K562 (cell line): ENCODE data around the gene CLCF1. TPM values are rescaled to one million over a fixed set of nuclear protein-coding genes. Genes with fewer than 3 reads are reported as not detected.

Experiments
- ATAC-seq: fragments of 200-7000 bp; cut with Tn5 transposase; 3 replicates; pipeline ENCODE4 v1.9.1; 2020; ENCODE audit warnings: moderate library complexity
- BruUV-seq: library from RNA; stranded (reverse); fragments of 400-500 nt; replicated peaks from 2 replicates; lab custom pipeline; 2021; lab: Mats Ljungman, UMichigan
- CTCF ChIA-PET: fragments of 300-600 bp; formaldehyde crosslinking; extraction: SDS; loops from one replicate; lab custom pipeline; 2021; ENCODE audit warnings: low intra/inter-chr PET ratio; lab: Yijun Ruan, JAX
- POLR2A ChIA-PET: fragments of 300-600, 350-650 bp; sonication (Branson Sonifier 250); formaldehyde crosslinking; extraction: SDS; loops from one replicate; lab custom pipeline; 2021; ENCODE audit warnings: antibody characterized with exemption, inconsistent platforms; lab: Yijun Ruan, JAX
- DNase-seq, 4 experiments: peaks; one replicate each; pipeline versions ENCODE4 v3.0.0 to v3.0.0-alpha.2; 2011 to 2018; ENCODE audit warnings: low spot score in 3 of 4, mixed read lengths in 3 of 4; ENCODE audit errors: extremely low read depth in 1 of 4
- FAIRE-seq: peaks from 2 replicates; lab custom pipeline; 2011; peaks lifted over from hg19 to GRCh38; lab: Jason Lieb, UNC
- H2AFZ ChIP-seq: 2 replicates; pipeline ENCODE4 v1.6.0; 2011; ENCODE audit warnings: low read depth, low read length, control low read depth, inconsistent platforms
- H3K27ac ChIP-seq: fragments of 200-600 bp; 3 replicates; pipeline ENCODE4 v1.8.0; 2011; ENCODE audit warnings: low read depth, mild to moderate bottlenecking, control low read depth, inconsistent platforms, low read length, moderate library complexity, mixed read lengths; ENCODE audit errors: extremely low read depth
- H3K27me3 ChIP-seq, 2 experiments: fragments of 300-600 bp in 1 of 2; 2 replicates in 1 of 2; 3 replicates in 1 of 2; pipeline versions ENCODE4 v1.6.0 to v1.8.0; 2011; ENCODE audit warnings: inconsistent platforms in 2 of 2, low read length in 2 of 2, mild to moderate bottlenecking in 1 of 2, mixed read lengths in 1 of 2, moderate library complexity in 1 of 2; ENCODE audit not compliant: control insufficient read depth in 2 of 2, insufficient read depth in 2 of 2
- H3K36me3 ChIP-seq: fragments of 300-600 bp; 3 replicates; pipeline ENCODE4 v1.8.0; 2011; ENCODE audit warnings: mild to moderate bottlenecking, low read length, inconsistent platforms; ENCODE audit not compliant: control insufficient read depth, insufficient read depth
- H3K4me1 ChIP-seq, 2 experiments: fragments of 200-600 bp in 1 of 2; replicated peaks in 1 of 2; 2 replicates in 1 of 2; 3 replicates in 1 of 2; pipeline versions ENCODE4 v1.5.1 to v1.8.0; 2011; ENCODE audit warnings: inconsistent platforms in 2 of 2, low read length in 2 of 2, mild to moderate bottlenecking in 1 of 2, mixed read lengths in 1 of 2, moderate library complexity in 1 of 2; ENCODE audit not compliant: control insufficient read depth in 2 of 2, insufficient read depth in 2 of 2
- H3K4me2 ChIP-seq: 2 replicates; pipeline ENCODE4 v1.6.1; 2011; ENCODE audit warnings: low read length, control low read depth, inconsistent platforms, mixed read lengths; ENCODE audit not compliant: insufficient read depth
- H3K4me3 ChIP-seq: fragments of 200-600 bp; sonication (generic), shearing (Covaris generic); 2 replicates; pipeline ENCODE4 v1.5.1; 2016; ENCODE audit warnings: control low read depth, inconsistent platforms
- H3K79me2 ChIP-seq: fragments of 200-600 bp; 3 replicates; pipeline ENCODE4 v1.8.0; 2011; ENCODE audit warnings: low read length, inconsistent platforms; ENCODE audit not compliant: control insufficient read depth, insufficient read depth
- H3K9ac ChIP-seq, 2 experiments: 2 replicates each; pipeline versions ENCODE4 v1.6.0 to v1.6.1; 2011; ENCODE audit warnings: low read depth in 2 of 2, low read length in 2 of 2, control low read depth in 1 of 2, inconsistent platforms in 1 of 2, mild to moderate bottlenecking in 1 of 2, mixed read lengths in 1 of 2; ENCODE audit not compliant: insufficient read depth in 1 of 2
- H3K9me1 ChIP-seq: one replicate; pipeline ENCODE4 v1.6.0; 2011; ENCODE audit warnings: inconsistent platforms, mild to moderate bottlenecking, low read length, moderate library complexity; ENCODE audit not compliant: control insufficient read depth, insufficient read depth
- H3K9me3 ChIP-seq: replicated peaks from 2 replicates; pipeline ENCODE4 v1.5.1; 2011; ENCODE audit warnings: low read depth, low read length, inconsistent platforms; ENCODE audit not compliant: control insufficient read depth, insufficient read depth
- H4K20me1 ChIP-seq: replicated peaks from 2 replicates; pipeline ENCODE4 v1.6.1; 2011; ENCODE audit warnings: low read length, inconsistent platforms, mixed read lengths; ENCODE audit not compliant: control insufficient read depth, insufficient read depth
- CHD1 ChIP-seq: fragments of 200-600 bp; sonication (generic); IDR thresholded peaks from one replicate; pipeline ENCODE4 v1.6.1; 2012; ENCODE audit warnings: mild to moderate bottlenecking, moderate library complexity, low read length, inconsistent platforms
- HBP1 ChIP-seq: fragments of 450-650 bp; formaldehyde crosslinking; IDR thresholded peaks from 2 replicates; pipeline ENCODE4 v1.4.0; 2022; ENCODE audit warnings: missing genetic modification characterization
- KDM1A ChIP-seq, 2 experiments: fragments of 450-650 bp; IDR thresholded peaks; 2 replicates each; pipeline ENCODE4 v1.6.1; 2016; ENCODE audit warnings: mild to moderate bottlenecking in 2 of 2
- MCM7 ChIP-seq, 2 experiments: fragments of 450-650 bp; IDR thresholded peaks; 2 replicates each; pipeline ENCODE4 v1.6.1; 2016 to 2018
- NEUROD1 ChIP-seq: fragments of 150-350 bp; IDR thresholded peaks from 2 replicates; pipeline ENCODE4 v1.6.1; 2014; ENCODE audit warnings: borderline replicate concordance, low read length, low read depth; ENCODE audit not compliant: partially characterized antibody
- NFRKB ChIP-seq: fragments of 450-650 bp; IDR thresholded peaks from 2 replicates; pipeline ENCODE4 v1.6.1; 2016; ENCODE audit warnings: low read depth
- NFXL1 ChIP-seq: fragments of 450-650 bp; formaldehyde crosslinking; IDR thresholded peaks from 2 replicates; pipeline ENCODE4 v1.4.0; 2021; ENCODE audit warnings: mild to moderate bottlenecking
- POLR2AphosphoS2 ChIP-seq: IDR thresholded peaks from 2 replicates; pipeline ENCODE4 v1.6.1; 2012; ENCODE audit warnings: low read length, improper control_type of control experiment
- SMARCE1 ChIP-seq: fragments of 450-650 bp; IDR thresholded peaks from 2 replicates; pipeline ENCODE4 v1.7.1; 2016; ENCODE audit warnings: mild to moderate bottlenecking
- STAG1 ChIP-seq: sonication (generic); formaldehyde crosslinking; IDR thresholded peaks from 2 replicates; pipeline ENCODE4 v1.5.0; 2020; ENCODE audit warnings: missing genetic modification reagents, borderline replicate concordance
- U2AF1 ChIP-seq: fragments of 200-400 bp; formaldehyde crosslinking; optimal IDR thresholded peaks from 2 replicates; pipeline ENCODE3; 2017; ENCODE audit warnings: mild to moderate bottlenecking, low read depth, low read length, moderate library complexity
- ZNF253 ChIP-seq: fragments of 250-450 bp; sonication (Bioruptor Pico); conservative IDR thresholded peaks from 2 replicates; pipeline ENCODE4 v1.6.1; 2021; ENCODE audit warnings: mild to moderate bottlenecking
- WGBS: fragments of 100-300 bp; shearing (Covaris generic); methylation state at CpG from one replicate; pipeline ENCODE4 v1.1.6; 2016; ENCODE audit warnings: low coverage, mixed read lengths; ENCODE audit not compliant: insufficient coverage; ENCODE audit errors: missing lambda C conversion rate; 5-methylcytosine and 5-hydroxymethylcytosine counted together
- in situ Hi-C: fragments of 300-500 bp; cut with MboI; formaldehyde crosslinking; loops from 4 replicates; pipeline ENCODE4 v1.15.0; 2018; ENCODE audit warnings: inconsistent platforms, mixed read lengths
- intact Hi-C: fragments of 100-400 bp; cut with micrococcal nuclease; formaldehyde crosslinking; loops from 2 replicates; pipeline ENCODE4 v1.14.2; 2022
- polyA plus RNA-seq, 8 experiments: library from polyadenylated mRNA; depleted of rRNA in 4 of 8; stranded (reverse) in 5 of 8; unstranded in 3 of 8; fragments of >200 nt; fragmentation: Nextera tagmentation in 2 of 8; fragmentation: Illumina TruSeq in 1 of 8; extraction: Ambion mirVana in 2 of 8; extraction: Trizol in 1 of 8; gene quantifications; 2 replicates each; pipeline versions ENCODE4 v1.2.1 to v1.2.3, GENCODE V29; 2011 to 2014; ENCODE audit warnings: inconsistent platforms in 1 of 8, missing spikeins in 1 of 8
- total RNA-seq, 7 experiments: library from RNA; depleted of rRNA in 6 of 7; stranded (reverse); fragments of >200 nt in 6 of 7; fragmentation: Illumina TruSeq in 2 of 7; extraction: Trizol in 2 of 7; gene quantifications; 2 replicates each; pipeline versions ENCODE4 v1.2.1 to v1.2.3, GENCODE V29; 2011 to 2021; ENCODE audit warnings: low replicate concordance in 1 of 7
- TF ChIP-seq, protein P1 (sequence below), 2 experiments: fragments of 250-450 bp in 1 of 2; fragments of 450-650 bp in 1 of 2; sonication (Bioruptor Pico) in 1 of 2; IDR thresholded peaks; 2 replicates each; pipeline versions ENCODE4 v1.6.1 to v1.8.0; 2016 to 2021; ENCODE audit warnings: mild to moderate bottlenecking in 2 of 2, moderate library complexity in 2 of 2, missing compliant biosample characterization in 1 of 2, missing genetic modification characterization in 1 of 2

Gene CLCF1
- total and polyA plus RNA-seq, 9 of the 15 experiments (the other 6 are each of a cell fraction or from before 2014, with no cell fraction given): 0.49 to 5.8 (median 3.0) TPM

- in situ Hi-C loops (no loop called here), intact Hi-C loops (loop anchor here (1.0 to 5.0 kb wide), 4 partner anchors 68 to 181 kb away; partner anchors contain the start of genes AIP, GSTP1 and TMEM134)
- Histone ChIP-seq H2AFZ (peak overlapping the region; percentile 79; the same call in 1 of the 2 replicates), H3K36me3 (peaks cover 46% of the 10 kb centered on the region), H3K27me3 (no peaks in the 10 kb centered on the region), H3K27ac (peak overlapping the region; percentile 95), H3K9ac (peak overlapping the region; percentile 95 to 96), H3K9me1 (no peaks in the 10 kb centered on the region), H4K20me1 (0 out of 2 replicates have a peak, but pooled peaks cover 4% of the 10 kb centered on the region), H3K4me1 (peaks cover 26 to 91% of the 10 kb centered on the region in 2 experiments), H3K79me2 (peaks cover 23% of the 10 kb centered on the region), H3K4me2 (peak overlapping the region; percentile 84), H3K9me3 (no peaks in the 10 kb centered on the region), H3K4me3 (peak overlapping the region; percentile 91)
- 2% methylated on average over 19 of the region's 27 CpGs for WGBS
- no TSS peak for BruUV-seq
- DNase-seq: peak in 1 of 4 experiments; percentile 8
- no peak for FAIRE-seq
- peak; percentile 9 for ATAC-seq
- ChIA-PET CTCF (interaction anchor here (0.9 to 1.2 kb wide), 2 partner anchors 28 to 105 kb away, joined by 3 to 4 read pairs; partner anchors contain the start of gene RPS6KB2), POLR2A (interaction anchor here (0.6 to 2.2 kb wide), 14 partner anchors 9 to 183 kb away, joined by 3 to 19 read pairs (median 6); partner anchors contain the start of genes CDK2AP2, GSTP1 and RAD9A)
- no peak for TF ChIP-seq MCM7 (IDR thresholded peaks at IDR 0.05)
- 0 out of 2 replicates have a peak, but pooled peaks have one; percentile 20 for TF ChIP-seq SMARCE1
- TF ChIP-seq ZNF253 (CRISPR knock-in tag): no peak
- no peak for TF ChIP-seq U2AF1
- TF ChIP-seq, protein P1, sequence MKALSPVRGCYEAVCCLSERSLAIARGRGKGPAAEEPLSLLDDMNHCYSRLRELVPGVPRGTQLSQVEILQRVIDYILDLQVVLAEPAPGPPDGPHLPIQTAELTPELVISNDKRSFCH (CRISPR knock-in tag; IDR thresholded peaks at IDR 0.05): no peak
- TF ChIP-seq, protein P1 (tag; IDR thresholded peaks at IDR 0.05): no peak; the same call in 1 of the 2 replicates
- TF ChIP-seq HBP1 (CRISPR knock-in tag): no peak
- TF ChIP-seq POLR2AphosphoS2: no peak
- no peak for TF ChIP-seq STAG1 (CRISPR knock-in tag)
- TF ChIP-seq CHD1: peak; percentile 69
- TF ChIP-seq NFXL1 (CRISPR knock-in tag): no peak
- no peak for TF ChIP-seq NFRKB
- no peak for TF ChIP-seq KDM1A (IDR thresholded peaks at IDR 0.05)
- TF ChIP-seq NEUROD1: no peak
These were observed 27.6 kb upstream of the CLCF1 start for GRCh38 chr11:67400942-67401494.
